HEK293 (cell line): ENCODE results near the gene CC2D1A.

Experiments
- CTCF ChIA-PET: fragments of 350-600 bp; formaldehyde crosslinking; extraction: SDS; loops from one replicate; lab custom pipeline; 2021; ENCODE audit warnings: antibody characterized with exemption; lab: Yijun Ruan, JAX
- POLR2A ChIA-PET: fragments of 300-600 bp; formaldehyde crosslinking; extraction: SDS; loops from one replicate; lab custom pipeline; 2020; ENCODE audit warnings: antibody characterized with exemption, inconsistent platforms; lab: Yijun Ruan, JAX
- H3K27ac ChIP-seq: fragments of 200-500 bp; sonication (Bioruptor generic); 2 replicates; pipeline ENCODE4 v1.5.1; 2014; ENCODE audit warnings: low read depth, low read length, control low read depth, inconsistent platforms; ENCODE audit errors: extremely low read depth
- H3K36me3 ChIP-seq, 2 experiments: fragments of 200-500 bp in 1 of 2; sonication (Bioruptor generic) in 1 of 2; 1 replicate in 1 of 2; 2 replicates in 1 of 2; pipeline ENCODE4 v1.5.1; 2014 to 2017; ENCODE audit warnings: inconsistent platforms in 2 of 2, low read length in 2 of 2; ENCODE audit not compliant: control insufficient read depth in 2 of 2, insufficient read depth in 1 of 2
- H3K4me1 ChIP-seq: fragments of 200-500 bp; sonication (Bioruptor generic); 2 replicates; pipeline ENCODE4 v1.5.1; 2014; ENCODE audit warnings: mild to moderate bottlenecking, low read length, inconsistent platforms; ENCODE audit not compliant: control insufficient read depth, insufficient read depth
- H3K4me3 ChIP-seq: 2 replicates; pipeline ENCODE4 v1.5.1; 2011; ENCODE audit warnings: low read depth, mild to moderate bottlenecking, control low read depth, low read length, moderate library complexity
- H3K9me3 ChIP-seq: fragments of 200-500 bp; sonication (Bioruptor generic); 2 replicates; pipeline ENCODE4 v1.5.1; 2014; ENCODE audit warnings: low read depth, low read length, inconsistent platforms; ENCODE audit not compliant: control insufficient read depth, insufficient read depth
- ZNF155 ChIP-seq: fragments of 450-650 bp; formaldehyde crosslinking; IDR thresholded peaks from 2 replicates; pipeline ENCODE4 v1.5.1; 2016; ENCODE audit warnings: missing biosample characterization, missing genetic modification characterization
- ZNF292 ChIP-seq: fragments of 450-650 bp; formaldehyde crosslinking; IDR thresholded peaks from 2 replicates; pipeline ENCODE4 v1.5.1; 2016; ENCODE audit warnings: low read depth, missing biosample characterization, missing genetic modification characterization, borderline replicate concordance
- ZNF768 ChIP-seq: fragments of 450-650 bp; formaldehyde crosslinking; IDR thresholded peaks from 2 replicates; pipeline ENCODE4 v1.5.1; 2018; ENCODE audit warnings: missing biosample characterization, mild to moderate bottlenecking, missing genetic modification characterization
- TF ChIP-seq, protein P1 (sequence below): fragments of 450-650 bp; formaldehyde crosslinking; IDR thresholded peaks from 2 replicates; pipeline ENCODE4 v1.5.1; 2016; ENCODE audit warnings: missing biosample characterization, missing genetic modification characterization
- TF ChIP-seq, protein P2 (sequence below): IDR thresholded peaks from 2 replicates; pipeline ENCODE4 v1.6.1; 2011; ENCODE audit warnings: mild to moderate bottlenecking, low read depth, low read length, borderline replicate concordance
- TF ChIP-seq, protein P3 (sequence below): fragments of 450-650 bp; formaldehyde crosslinking; optimal IDR thresholded peaks from 2 replicates; pipeline ENCODE3; 2016; ENCODE audit warnings: missing biosample characterization, mild to moderate bottlenecking, missing genetic modification characterization
- TF ChIP-seq, protein P4 (sequence below): fragments of 450-650 bp; formaldehyde crosslinking; IDR thresholded peaks from 2 replicates; pipeline ENCODE4 v1.5.1; 2016; ENCODE audit warnings: missing biosample characterization, missing genetic modification characterization

CC2D1A gene

DNA sequence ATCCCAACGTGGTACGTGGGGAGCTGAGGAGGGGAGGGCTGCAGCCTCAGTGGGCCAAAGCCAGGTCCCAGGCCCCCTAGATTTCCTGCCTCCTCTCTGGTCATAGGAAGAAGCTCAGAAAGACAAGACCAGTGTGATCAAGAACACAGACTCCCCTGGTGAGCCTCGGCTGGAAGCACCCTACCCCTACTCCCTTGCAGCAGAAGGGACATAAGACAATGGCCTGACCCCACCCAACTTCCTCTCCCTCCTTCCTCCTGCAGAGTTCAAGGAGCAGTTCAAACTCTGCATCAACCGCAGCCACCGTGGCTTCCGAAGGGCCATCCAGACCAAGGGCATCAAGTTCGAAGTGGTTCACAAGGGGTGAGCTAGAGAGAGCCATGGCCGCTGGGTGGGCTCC is 20.7 kb downstream of the CC2D1A start:
- POLR2A ChIA-PET = no interaction called here
- Histone ChIP-seq H3K4me3 (no peak overlapping the region), H3K4me1 (no peaks in the 10 kb centered on the region), H3K27ac (no peak overlapping the region)
- TF ChIP-seq, protein P1, sequence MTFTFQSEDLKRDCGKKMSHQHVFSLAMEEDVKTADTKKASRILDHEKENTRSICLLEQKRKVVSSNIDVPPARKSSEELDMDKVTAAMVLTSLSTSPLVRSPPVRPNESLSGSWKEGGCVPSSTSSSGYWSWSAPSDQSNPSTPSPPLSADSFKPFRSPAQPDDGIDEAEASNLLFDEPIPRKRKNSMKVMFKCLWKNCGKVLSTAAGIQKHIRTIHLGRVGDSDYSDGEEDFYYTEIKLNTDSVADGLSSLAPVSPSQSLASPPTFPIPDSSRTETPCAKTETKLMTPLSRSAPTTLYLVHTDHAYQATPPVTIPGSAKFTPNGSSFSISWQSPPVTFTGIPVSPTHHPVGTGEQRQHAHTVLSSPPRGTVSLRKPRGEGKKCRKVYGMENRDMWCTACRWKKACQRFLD (tag by site-specific recombination) = no peak
- TF ChIP-seq ZNF292 (tag by site-specific recombination) = no peak
- TF ChIP-seq ZNF155 (tag by site-specific recombination) = no peak
- TF ChIP-seq, protein P2, sequence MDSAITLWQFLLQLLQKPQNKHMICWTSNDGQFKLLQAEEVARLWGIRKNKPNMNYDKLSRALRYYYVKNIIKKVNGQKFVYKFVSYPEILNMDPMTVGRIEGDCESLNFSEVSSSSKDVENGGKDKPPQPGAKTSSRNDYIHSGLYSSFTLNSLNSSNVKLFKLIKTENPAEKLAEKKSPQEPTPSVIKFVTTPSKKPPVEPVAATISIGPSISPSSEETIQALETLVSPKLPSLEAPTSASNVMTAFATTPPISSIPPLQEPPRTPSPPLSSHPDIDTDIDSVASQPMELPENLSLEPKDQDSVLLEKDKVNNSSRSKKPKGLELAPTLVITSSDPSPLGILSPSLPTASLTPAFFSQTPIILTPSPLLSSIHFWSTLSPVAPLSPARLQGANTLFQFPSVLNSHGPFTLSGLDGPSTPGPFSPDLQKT = no peak
- TF ChIP-seq, all 188 proteins: peak for 0
- CTCF ChIA-PET = interaction anchor here (0.6 kb wide), 1 partner anchor 93 kb away, joined by 6 read pairs; no protein-coding TSS in a partner anchor
- H3K36me3 ChIP-seq = peaks cover 22 to 71% of the 10 kb centered on the region in 2 experiments; a peak in 2 of 3 replicates
- no peaks in the 10 kb centered on the region for H3K9me3 ChIP-seq

DNA sequence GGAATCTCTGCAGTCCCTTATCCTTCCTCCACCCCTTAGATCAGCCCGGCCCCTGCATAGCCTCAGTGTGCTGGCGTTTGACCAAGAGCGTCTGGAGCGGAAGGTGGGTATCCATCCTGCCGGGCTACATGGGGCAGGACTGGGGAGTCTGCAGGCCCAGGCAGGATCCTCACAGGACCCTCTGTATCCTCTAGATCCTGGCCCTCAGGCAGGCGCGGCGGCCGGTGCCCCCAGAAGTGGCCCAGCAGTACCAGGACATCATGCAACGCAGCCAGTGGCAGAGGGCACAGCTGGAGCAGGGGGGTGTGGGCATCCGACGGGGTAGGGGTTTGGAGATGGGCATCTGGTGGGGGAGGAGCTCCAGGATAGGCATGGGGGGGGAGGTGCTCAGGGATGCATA is 23.3 kb downstream of the CC2D1A start:
- Histone ChIP-seq H3K4me1 (no peaks in the 10 kb centered on the region), H3K4me3 (no peak overlapping the region), H3K27ac (no peak overlapping the region), H3K9me3 (no peaks in the 10 kb centered on the region), H3K36me3 (peaks cover 12 to 50% of the 10 kb centered on the region in 2 experiments; a peak in 2 of 3 replicates)
- ChIA-PET POLR2A (interaction anchor here (0.6 kb wide), 1 partner anchor 875 kb away, joined by 6 read pairs; no protein-coding TSS in a partner anchor), CTCF (no interaction called here)
- TF ChIP-seq, protein P3, sequence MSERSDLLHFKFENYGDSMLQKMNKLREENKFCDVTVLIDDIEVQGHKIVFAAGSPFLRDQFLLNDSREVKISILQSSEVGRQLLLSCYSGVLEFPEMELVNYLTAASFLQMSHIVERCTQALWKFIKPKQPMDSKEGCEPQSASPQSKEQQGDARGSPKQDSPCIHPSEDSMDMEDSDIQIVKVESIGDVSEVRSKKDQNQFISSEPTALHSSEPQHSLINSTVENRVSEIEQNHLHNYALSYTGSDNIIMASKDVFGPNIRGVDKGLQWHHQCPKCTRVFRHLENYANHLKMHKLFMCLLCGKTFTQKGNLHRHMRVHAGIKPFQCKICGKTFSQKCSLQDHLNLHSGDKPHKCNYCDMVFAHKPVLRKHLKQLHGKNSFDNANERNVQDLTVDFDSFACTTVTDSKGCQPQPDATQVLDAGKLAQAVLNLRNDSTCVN (tag by site-specific recombination) = no peak
- TF ChIP-seq, protein P4, sequence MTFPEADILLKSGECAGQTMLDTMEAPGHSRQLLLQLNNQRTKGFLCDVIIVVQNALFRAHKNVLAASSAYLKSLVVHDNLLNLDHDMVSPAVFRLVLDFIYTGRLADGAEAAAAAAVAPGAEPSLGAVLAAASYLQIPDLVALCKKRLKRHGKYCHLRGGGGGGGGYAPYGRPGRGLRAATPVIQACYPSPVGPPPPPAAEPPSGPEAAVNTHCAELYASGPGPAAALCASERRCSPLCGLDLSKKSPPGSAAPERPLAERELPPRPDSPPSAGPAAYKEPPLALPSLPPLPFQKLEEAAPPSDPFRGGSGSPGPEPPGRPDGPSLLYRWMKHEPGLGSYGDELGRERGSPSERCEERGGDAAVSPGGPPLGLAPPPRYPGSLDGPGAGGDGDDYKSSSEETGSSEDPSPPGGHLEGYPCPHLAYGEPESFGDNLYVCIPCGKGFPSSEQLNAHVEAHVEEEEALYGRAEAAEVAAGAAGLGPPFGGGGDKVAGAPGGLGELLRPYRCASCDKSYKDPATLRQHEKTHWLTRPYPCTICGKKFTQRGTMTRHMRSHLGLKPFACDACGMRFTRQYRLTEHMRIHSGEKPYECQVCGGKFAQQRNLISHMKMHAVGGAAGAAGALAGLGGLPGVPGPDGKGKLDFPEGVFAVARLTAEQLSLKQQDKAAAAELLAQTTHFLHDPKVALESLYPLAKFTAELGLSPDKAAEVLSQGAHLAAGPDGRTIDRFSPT (tag by site-specific recombination) = peak; percentile 54

DNA sequence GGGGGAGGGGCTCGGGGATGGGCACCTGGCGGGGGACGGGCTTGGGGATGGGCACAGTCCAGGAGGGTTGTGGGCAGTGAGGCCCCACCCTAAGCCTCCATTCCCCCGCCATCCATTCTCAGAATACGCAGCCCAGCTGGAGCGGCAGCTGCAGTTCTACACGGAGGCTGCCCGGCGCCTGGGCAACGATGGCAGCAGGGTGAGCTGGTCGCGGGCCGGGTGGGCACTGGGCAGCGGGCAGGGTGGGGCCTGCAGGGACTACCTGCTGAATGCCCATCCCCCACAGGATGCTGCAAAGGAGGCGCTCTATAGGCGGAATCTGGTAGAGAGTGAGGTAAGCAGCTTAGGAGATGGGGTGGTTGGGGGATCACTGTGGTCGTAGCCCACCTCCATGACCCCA is 24.0 kb downstream of the CC2D1A start:
- Histone ChIP-seq H3K36me3 (peaks cover 8 to 44% of the 10 kb centered on the region in 2 experiments; a peak in 2 of 3 replicates), H3K4me1 (no peaks in the 10 kb centered on the region), H3K9me3 (no peaks in the 10 kb centered on the region), H3K27ac (no peak overlapping the region), H3K4me3 (no peak overlapping the region)
- TF ChIP-seq, protein P4 (tag by site-specific recombination) = peak; percentile 43; the same call in 1 of the 2 replicates
- no peak for TF ChIP-seq ZNF768
- ChIA-PET POLR2A (interaction anchor here (0.7 kb wide), 1 partner anchor 197 kb away, joined by 4 read pairs; no protein-coding TSS in a partner anchor), CTCF (interaction anchor here (1.0 kb wide), 1 partner anchor 22 kb away, joined by 4 read pairs; no protein-coding TSS in a partner anchor)
